Cerebellar cortex (tissue), 1 donor: Measurements from ENCODE around the gene SLN.

Experiments
- DNase-seq: peaks from one replicate; pipeline ENCODE4 v3.0.0-alpha.2; 2015; ENCODE audit warnings: low spot score

SLN gene

GRCh38 chr11:107683807-107684206 lies 28.0 kb downstream of the SLN start:
- peak; percentile 9 for DNase-seq

- DNase-seq, result no peak
Observed at GRCh38 chr11:107683061-107683460, 28.8 kb downstream of the SLN start.

- DNase-seq, result no peak
Observed at GRCh38 chr11:107682572-107682971, 29.3 kb downstream of the SLN start.

- DNase-seq, result no peak
Observed at GRCh38 chr11:107682171-107682570, 29.7 kb downstream of the SLN start.

GRCh38 chr11:107679255-107680024 lies 32.4 kb downstream of the SLN start:
- no peak for DNase-seq

GRCh38 chr11:107678632-107678971 lies 33.3 kb downstream of the SLN start:
- DNase-seq, result no peak

GRCh38 chr11:107677924-107678631 lies 33.8 kb downstream of the SLN start:
- no peak for DNase-seq

- no peak for DNase-seq
Observed at GRCh38 chr11:107676336-107677057, 35.4 kb downstream of the SLN start.

- no peak for DNase-seq
Observed at GRCh38 chr11:107675902-107676301, 36.0 kb downstream of the SLN start.

- DNase-seq, result no peak
Observed at GRCh38 chr11:107669893-107670601, 41.8 kb downstream of the SLN start.

- no peak for DNase-seq
Observed at GRCh38 chr11:107669191-107669740, 42.6 kb downstream of the SLN start.

GRCh38 chr11:107666911-107667613 lies 44.8 kb downstream of the SLN start:
- DNase-seq, result no peak

GRCh38 chr11:107665018-107665417 lies 46.8 kb downstream of the SLN start:
- DNase-seq, result no peak

- DNase-seq, result no peak
Observed at GRCh38 chr11:107661656-107662055, 50.2 kb downstream of the SLN start.

GRCh38 chr11:107660066-107660465 lies 51.8 kb downstream of the SLN start:
- DNase-seq, result no peak

- DNase-seq, result no peak
Observed at GRCh38 chr11:107659310-107659709, 52.5 kb downstream of the SLN start.
